ENCODE results near the gene UCP2. TPM values are rescaled to one million over a fixed set of nuclear protein-coding genes. Genes with fewer than 3 reads are reported as not detected.

UCP2 gene
- total RNA-seq, 1 donor from 2014 or later: 70.4 TPM

- Mint-ChIP-seq H3K36me3 (peaks cover 4% of the 10 kb centered on the region), H3K4me1 (ENCODE audit: unreplicated experiment) (peaks cover 9% of the 10 kb centered on the region), H3K4me3 (no peak overlapping the region), H3K27ac (peak overlapping the region; percentile 50), H3K27me3 (no peaks in the 10 kb centered on the region), H3K9me3 (no peaks in the 10 kb centered on the region)
- TF ChIP-seq CTCF (conservative IDR thresholded peaks at IDR 0.05): no peak
- no peak for DNase-seq (ENCODE audit: extremely low spot score, unreplicated experiment)
Measured at GRCh38 chr11:73972620-73973449, 9.8 kb downstream of the UCP2 start.

GRCh38 chr11:73972187-73972586, 10.5 kb downstream of the UCP2 start:
- Mint-ChIP-seq H3K4me1 (ENCODE audit: unreplicated experiment) (peaks cover 9% of the 10 kb centered on the region), H3K9me3 (no peaks in the 10 kb centered on the region)

GRCh38 chr11:73971175-73971719, 11.4 kb downstream of the UCP2 start:
- Mint-ChIP-seq H3K4me1 (ENCODE audit: unreplicated experiment) (peaks cover 9% of the 10 kb centered on the region), H3K27ac (peak overlapping the region; percentile 13), H3K9me3 (no peaks in the 10 kb centered on the region), H3K4me3 (no peak overlapping the region), H3K27me3 (no peaks in the 10 kb centered on the region), H3K36me3 (peaks cover 4% of the 10 kb centered on the region)
- no peak for DNase-seq (ENCODE audit: extremely low spot score, unreplicated experiment)
- TF ChIP-seq CTCF (conservative IDR thresholded peaks at IDR 0.05): no peak

More at GRCh38 chr11:73972187-73972586, 10.5 kb downstream of the UCP2 start:
- DNase-seq (ENCODE audit: extremely low spot score, unreplicated experiment): no peak
- peak overlapping the region; percentile 50 for H3K27ac Mint-ChIP-seq
- H3K27me3 Mint-ChIP-seq: no peaks in the 10 kb centered on the region
- H3K4me3 Mint-ChIP-seq: no peak overlapping the region
- TF ChIP-seq CTCF (conservative IDR thresholded peaks at IDR 0.05): no peak
- peaks cover 4% of the 10 kb centered on the region for H3K36me3 Mint-ChIP-seq

- H3K27ac Mint-ChIP-seq: peak overlapping the region; percentile 73
Measured at GRCh38 chr11:73969991-73970800, 12.4 kb downstream of the UCP2 start.

More at GRCh38 chr11:73969991-73970800, 12.4 kb downstream of the UCP2 start:
- no peak for DNase-seq (ENCODE audit: extremely low spot score, unreplicated experiment)
- Mint-ChIP-seq H3K36me3 (peaks cover under 1% of the 10 kb centered on the region), H3K4me3 (no peak overlapping the region), H3K9me3 (no peaks in the 10 kb centered on the region), H3K4me1 (ENCODE audit: unreplicated experiment) (peaks cover 6% of the 10 kb centered on the region), H3K27me3 (no peaks in the 10 kb centered on the region)
- TF ChIP-seq CTCF (conservative IDR thresholded peaks at IDR 0.05): no peak
